ENCODE data around the gene CPT1A.

Gene CPT1A

GRCh38 chr11:68753300-68753699 is 88.4 kb downstream of the CPT1A start:
- no peak for DNase-seq (ENCODE audit: low read depth)

- DNase-seq (ENCODE audit: low read depth), result peak; percentile 88
Measured at GRCh38 chr11:68751331-68751856, 90.3 kb downstream of the CPT1A start, which contains the start of gene TESMIN. TESMIN (minus strand) TSS chr11:68751520; CDS start chr11:68750660, 860 bp downstream.

- DNase-seq (ENCODE audit: low read depth), result no peak
Measured at GRCh38 chr11:68751004-68751325, 90.8 kb downstream of the CPT1A start.

GRCh38 chr11:68750195-68751003 is 91.3 kb downstream of the CPT1A start:
- DNase-seq (ENCODE audit: low read depth), result no peak

- DNase-seq (ENCODE audit: low read depth), result no peak
Measured at GRCh38 chr11:68749229-68750123, 92.2 kb downstream of the CPT1A start.

- DNase-seq (ENCODE audit: low read depth), result no peak
Measured at GRCh38 chr11:68748061-68748460, 93.7 kb downstream of the CPT1A start.

- no peak for DNase-seq (ENCODE audit: low read depth)
Measured at GRCh38 chr11:68743539-68743938, 98.2 kb downstream of the CPT1A start.

GRCh38 chr11:68741463-68741862 is 100.3 kb downstream of the CPT1A start:
- DNase-seq (ENCODE audit: low read depth), result no peak

- no peak for DNase-seq (ENCODE audit: low read depth)
Measured at GRCh38 chr11:68735646-68736045, 106.1 kb downstream of the CPT1A start.

GRCh38 chr11:68735125-68735524 is 106.6 kb downstream of the CPT1A start:
- DNase-seq (ENCODE audit: low read depth), result no peak

GRCh38 chr11:68734111-68734510 is 107.6 kb downstream of the CPT1A start:
- no peak for DNase-seq (ENCODE audit: low read depth)

- DNase-seq (ENCODE audit: low read depth), result no peak
Measured at GRCh38 chr11:68727783-68728182, 113.9 kb downstream of the CPT1A start.

- DNase-seq (ENCODE audit: low read depth), result peak; percentile 57
Measured at GRCh38 chr11:68724293-68724692, 117.4 kb downstream of the CPT1A start.

GRCh38 chr11:68722143-68722542 is 119.6 kb downstream of the CPT1A start:
- no peak for DNase-seq (ENCODE audit: low read depth)

- no peak for DNase-seq (ENCODE audit: low read depth)
Measured at GRCh38 chr11:68721075-68721474, 120.6 kb downstream of the CPT1A start.

GRCh38 chr11:68715456-68716122 is 126.1 kb downstream of the CPT1A start:
- DNase-seq (ENCODE audit: low read depth), result no peak

GRCh38 chr11:68714060-68714856 is 127.5 kb downstream of the CPT1A start:
- no peak for DNase-seq (ENCODE audit: low read depth)

GRCh38 chr11:68711114-68711513 is 130.6 kb downstream of the CPT1A start:
- no peak for DNase-seq (ENCODE audit: low read depth)

GRCh38 chr11:68710409-68710808 is 131.3 kb downstream of the CPT1A start:
- DNase-seq (ENCODE audit: low read depth), result no peak

GRCh38 chr11:68709062-68709461 is 132.7 kb downstream of the CPT1A start:
- no peak for DNase-seq (ENCODE audit: low read depth)

GRCh38 chr11:68707527-68707926 is 134.2 kb downstream of the CPT1A start:
- no peak for DNase-seq (ENCODE audit: low read depth)
